Panc1 (cell line): ENCODE data around the gene MALAT1.

ENCODE experiments used
- CTCF ChIP-seq: fragments of 450-650 bp; IDR thresholded peaks from 2 replicates; pipeline ENCODE4 v1.5.1; 2017; ENCODE audit warnings: mild to moderate bottlenecking
- POLR2AphosphoS5 ChIP-seq: IDR thresholded peaks from 2 replicates; pipeline ENCODE4 v1.6.1; 2012; ENCODE audit warnings: mild to moderate bottlenecking, low read depth, low read length, moderate library complexity
- REST ChIP-seq, 2 experiments: IDR thresholded peaks; 2 replicates each; pipeline ENCODE4 v1.6.1; 2011 to 2012; ENCODE audit warnings: low read depth in 2 of 2, control low read depth in 1 of 2, low read length in 1 of 2, mild to moderate bottlenecking in 1 of 2, moderate library complexity in 1 of 2; ENCODE audit not compliant: insufficient read depth in 1 of 2
- TCF7L2 ChIP-seq: IDR thresholded peaks from 2 replicates; pipeline ENCODE4 v1.6.1; 2011; ENCODE audit warnings: mild to moderate bottlenecking, low read depth, low read length, inconsistent platforms

GRCh38 chr11:65528819-65529350 lies 30.0 kb downstream of the MALAT1 start:
- TF ChIP-seq CTCF, result no peak
- TF ChIP-seq TCF7L2, result no peak
- TF ChIP-seq POLR2AphosphoS5, result no peak
- no peak for TF ChIP-seq REST (IDR thresholded peaks at IDR 0.05; ENCODE audit: insufficient read depth in 1 of 2, low read depth in 2 of 2, low read length in 1 of 2)
